NCI-H446 treated with DMSO at 0.1 percent for 48 hours (cell line): ENCODE results near the gene GP1BB.
"Not testable (repeated sequence)": the region's sequence is repeated elsewhere in the genome, so short reads cannot be mapped to it uniquely, and the experiment has no call there.

Source experiments
- DNase-seq: peaks from one replicate; lab custom pipeline; 2025; lab: John Stamatoyannopoulos, UW

The GP1BB gene

DNA sequence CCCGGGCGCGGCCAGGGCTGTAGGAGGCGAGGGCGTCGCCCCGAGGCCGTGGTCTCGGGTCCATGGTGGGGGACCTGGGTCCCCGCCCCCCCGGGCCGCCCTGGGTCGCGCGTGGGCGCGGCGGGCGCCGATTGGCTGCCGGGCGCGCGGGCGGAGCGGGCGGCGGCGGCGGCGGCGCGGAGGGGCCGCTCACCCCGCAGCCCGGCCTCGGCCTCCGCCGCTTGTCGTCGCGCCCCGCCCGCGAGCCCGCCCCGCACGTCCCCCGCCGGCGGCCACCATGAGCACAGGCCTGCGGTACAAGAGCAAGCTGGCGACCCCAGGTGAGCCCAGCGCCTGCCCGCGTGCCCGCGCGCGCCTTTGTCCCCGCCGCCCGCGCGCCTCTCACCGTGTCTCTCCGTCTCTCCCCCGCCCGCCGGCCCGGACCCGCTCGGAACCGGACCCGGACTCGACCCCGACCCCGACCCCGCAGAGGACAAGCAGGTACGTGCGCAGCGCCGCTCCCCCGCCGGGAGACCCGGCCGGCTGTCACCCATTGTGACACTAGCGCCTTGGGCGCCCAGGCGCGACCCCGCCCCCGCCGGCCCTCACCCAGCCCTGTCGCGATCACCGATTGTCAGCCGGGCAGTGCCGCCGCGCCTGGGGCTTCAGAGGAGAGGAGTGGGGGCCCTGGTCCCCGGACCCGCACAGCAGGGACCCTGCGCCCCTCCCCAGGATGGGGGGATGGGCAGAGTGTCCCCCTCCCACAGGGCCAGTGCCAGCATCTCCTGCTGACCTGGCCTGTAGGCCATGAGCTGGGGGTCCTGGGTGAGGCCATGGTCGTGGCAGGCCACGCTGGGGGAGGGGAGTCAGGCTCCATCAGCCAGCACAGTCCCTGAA is 8.8 kb upstream of the GP1BB start, which contains the start of gene SEPTIN5:
Gene SEPTIN5, plus strand, starts transcription at position 192 of the 876 bp plus-strand sequence. Its CDS starts 86 bp downstream, at position 278.
- no peak for DNase-seq

DNA sequence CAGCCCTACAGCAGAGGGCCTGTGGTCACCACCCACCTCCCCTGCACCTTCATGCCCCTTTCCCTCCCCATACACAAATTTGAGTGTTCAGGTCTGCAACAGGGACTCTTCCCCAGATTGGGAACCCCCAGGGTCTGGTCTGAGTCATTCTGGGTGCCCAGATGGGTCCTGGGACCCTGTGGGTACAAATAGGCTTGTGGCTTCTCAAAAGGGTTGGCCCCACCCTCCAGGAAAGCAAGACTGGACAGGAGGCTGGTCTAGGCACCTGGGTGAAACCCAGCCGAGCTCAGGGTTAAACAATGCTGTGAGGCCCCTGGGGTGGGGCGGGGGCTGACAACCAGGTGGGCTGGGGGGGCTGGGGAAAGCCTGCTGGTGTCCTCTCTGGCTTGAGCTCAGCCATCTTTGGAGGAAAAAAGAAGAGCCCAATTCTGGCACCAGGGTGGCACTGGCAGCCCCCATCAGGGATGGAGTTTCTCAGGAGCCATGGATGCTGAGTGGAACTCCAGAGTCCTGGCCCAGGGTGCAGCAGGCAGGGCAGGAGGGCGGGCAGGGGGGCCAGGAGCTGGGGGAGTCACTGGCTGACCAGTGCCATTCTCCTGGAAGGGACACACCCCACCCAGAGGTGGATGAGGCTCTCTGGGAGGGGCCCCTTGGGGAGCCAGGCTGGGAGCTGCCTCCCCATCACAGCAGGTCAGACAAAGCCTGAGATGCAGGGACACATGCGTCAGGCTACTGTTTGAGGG is 8.0 kb upstream of the GP1BB start:
- DNase-seq = no peak

DNA sequence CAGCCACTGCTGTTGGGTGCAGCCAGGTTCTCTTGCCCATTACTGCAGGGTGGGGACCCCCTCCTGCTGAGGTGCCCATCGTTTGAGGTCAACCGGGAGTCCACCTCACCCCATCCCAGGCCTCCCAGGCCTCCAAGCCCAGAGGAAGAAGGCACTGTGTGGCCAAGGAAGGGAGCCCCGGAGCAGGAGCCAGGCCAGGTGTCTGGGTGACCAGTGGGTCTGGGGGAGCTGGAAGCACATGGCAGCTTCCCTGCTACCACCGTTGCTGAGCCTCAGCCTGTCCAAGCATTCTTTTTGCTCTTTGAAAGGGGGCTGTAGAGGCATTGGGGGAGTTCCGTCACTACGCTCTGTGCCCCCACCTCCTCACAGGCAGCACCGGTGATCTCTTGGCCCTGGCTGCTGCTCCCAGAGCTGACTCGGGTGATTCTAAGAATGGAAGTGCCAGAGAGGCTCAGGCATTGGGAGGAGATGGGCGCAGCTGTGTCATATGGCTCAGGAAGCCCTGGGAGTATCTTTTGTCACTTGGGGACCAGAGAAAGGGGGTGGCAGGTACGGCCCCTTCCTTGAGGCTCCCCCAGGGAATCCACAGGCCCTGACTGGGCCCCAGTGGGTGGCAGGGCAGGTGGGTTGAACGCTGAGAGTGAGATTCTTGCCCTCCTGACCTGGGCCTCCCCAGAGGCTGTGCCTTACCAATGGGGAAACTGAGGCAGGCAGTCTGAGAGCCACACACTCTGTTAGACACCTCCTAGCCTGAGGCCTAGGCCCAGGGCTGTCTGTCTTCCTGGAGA is 7.1 kb upstream of the GP1BB start:
- no peak for DNase-seq

DNA sequence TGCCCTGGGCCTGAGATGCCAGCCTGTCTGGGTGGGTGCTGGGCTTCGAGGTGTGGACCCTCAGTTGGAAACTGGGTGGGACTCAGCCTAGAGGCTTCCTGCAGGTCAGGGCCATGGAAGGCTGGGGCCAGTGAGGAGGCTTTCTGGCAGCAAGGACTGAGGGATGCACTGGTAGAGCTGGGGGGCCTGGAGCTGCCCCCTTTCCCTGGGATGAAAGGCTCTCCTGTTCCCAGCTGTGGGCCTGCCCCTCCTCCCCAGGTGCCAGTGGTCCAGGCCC is 6.6 kb upstream of the GP1BB start:
- DNase-seq = no peak

DNA sequence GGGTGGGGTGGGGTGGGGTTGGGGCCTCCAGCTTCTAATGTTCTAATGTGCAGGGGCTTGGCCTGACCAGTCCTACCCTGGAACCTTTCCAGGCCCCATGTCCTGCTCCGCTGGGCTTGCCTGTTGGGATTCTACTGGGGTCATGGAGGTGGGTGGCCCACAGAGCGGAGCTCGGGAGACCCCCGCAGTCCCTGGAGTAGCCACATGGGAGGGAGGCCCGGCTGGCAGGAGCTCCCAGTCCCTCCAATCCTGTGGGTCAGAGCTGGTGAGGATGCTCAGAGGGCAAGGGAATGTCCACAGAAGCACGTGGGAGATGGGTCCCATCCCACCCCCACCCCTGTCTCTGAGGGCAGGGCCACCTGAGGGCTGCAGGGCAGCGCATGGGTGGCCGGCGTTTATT is 6.2 kb upstream of the GP1BB start:
- DNase-seq = no peak

DNA sequence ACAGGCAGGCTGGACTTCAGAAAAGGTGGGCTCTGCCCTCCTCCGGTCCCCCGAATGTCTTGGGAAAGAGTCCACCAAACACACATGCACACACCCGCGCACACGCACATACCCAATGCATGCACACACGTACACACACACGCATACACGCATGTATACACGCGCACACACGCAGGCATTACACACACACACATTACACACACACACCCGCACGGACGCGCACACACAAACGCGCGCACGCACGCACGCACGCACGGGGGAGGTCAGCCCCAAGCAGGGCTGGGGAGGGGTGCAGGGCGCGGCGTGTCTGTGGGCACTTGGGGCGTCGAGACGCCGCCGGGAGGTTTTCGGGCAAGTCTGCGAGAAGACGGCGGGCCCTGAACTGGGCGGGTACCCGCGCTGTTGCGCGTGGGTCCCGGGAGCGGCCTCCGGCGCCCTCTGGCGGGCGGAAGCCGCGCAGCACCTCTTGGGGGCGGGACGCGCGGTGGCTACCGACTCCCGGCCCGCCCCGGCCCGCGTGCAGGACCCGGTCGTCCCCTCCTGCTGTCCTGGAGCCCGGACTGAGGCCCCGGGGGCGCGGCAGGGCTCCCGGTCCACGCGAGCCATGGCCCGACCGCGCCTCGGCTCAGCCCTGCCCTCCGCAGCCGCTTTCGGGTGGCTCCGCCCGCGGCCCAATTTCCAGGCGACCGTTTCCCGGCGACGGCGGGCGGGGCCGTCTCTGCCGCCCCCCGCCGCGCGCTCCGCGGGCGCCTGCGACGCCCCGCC is 5.5 kb upstream of the GP1BB start:
- no peak for DNase-seq

DNA sequence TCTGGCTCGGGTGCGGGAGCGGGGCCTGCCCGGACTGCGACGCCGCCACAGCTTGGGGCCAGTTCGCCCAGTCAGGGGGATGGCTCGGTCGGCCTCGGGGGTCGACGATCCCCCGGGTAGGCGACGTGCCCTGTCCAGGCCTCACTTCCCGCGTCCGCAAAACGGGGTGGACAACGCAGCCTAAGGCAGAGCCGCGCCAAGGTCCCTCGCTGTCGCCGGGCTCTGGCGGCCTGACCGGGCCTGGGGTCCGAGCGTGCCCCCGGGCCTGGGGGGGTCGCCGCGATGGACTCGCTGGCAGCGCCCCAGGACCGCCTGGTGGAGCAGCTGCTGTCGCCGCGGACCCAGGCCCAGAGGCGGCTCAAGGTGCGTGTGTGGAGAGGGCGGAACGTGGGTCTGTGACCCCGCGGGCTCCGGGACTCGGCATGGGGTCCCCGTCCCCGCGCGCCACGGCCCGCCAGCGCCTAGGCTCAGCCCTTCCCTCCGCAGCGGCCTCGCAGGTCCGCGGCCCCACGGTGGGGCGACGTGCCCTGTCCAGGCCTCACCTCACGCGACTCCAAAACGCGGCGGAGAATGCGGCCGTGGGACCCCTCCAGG is 4.8 kb upstream of the GP1BB start:
- DNase-seq = no peak

DNA sequence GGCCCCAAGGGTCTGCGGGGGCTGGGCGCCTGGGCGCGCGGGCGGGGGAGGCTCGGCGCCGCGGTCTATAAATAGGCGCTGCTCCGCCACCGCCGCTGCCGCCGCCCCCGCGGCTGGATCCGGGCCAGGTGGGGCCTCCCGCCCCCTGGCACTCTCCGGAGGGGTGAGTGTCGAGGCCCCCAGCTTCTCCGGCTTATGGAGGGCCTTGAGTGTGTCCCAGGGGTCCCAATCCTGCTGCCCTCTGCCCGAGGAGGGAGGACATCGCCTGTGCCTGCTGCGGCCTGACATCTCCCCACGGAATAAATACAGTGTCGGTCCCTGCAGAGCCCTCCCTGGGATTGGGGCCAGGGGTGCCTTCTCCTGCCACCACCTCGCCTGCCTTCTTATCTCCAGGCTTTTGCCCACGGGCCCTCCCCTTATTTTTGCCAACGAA is 4.3 kb upstream of the GP1BB start:
- DNase-seq = no peak

DNA sequence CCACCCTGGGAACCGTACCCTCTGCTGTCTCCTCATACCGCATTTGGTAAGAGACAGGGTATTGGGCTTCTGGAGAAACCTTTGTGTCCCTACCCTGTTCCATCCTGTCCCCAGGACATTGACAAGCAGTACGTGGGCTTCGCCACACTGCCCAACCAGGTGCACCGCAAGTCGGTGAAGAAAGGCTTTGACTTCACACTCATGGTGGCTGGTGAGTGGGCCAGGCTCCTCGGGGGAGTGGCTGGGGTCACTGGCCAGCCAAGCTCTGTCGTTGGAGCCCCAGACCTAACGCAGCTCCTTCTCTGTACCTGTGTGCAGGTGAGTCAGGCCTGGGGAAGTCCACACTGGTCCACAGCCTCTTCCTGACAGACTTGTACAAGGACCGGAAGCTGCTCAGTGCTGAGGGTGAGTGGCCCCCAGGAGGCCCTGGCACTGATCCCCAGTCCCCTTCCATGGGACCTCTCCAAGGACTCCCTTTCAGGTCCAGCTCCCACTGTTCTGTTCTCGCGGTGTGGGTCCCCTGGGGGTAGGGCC is 3.8 kb upstream of the GP1BB start:
- DNase-seq = no peak

DNA sequence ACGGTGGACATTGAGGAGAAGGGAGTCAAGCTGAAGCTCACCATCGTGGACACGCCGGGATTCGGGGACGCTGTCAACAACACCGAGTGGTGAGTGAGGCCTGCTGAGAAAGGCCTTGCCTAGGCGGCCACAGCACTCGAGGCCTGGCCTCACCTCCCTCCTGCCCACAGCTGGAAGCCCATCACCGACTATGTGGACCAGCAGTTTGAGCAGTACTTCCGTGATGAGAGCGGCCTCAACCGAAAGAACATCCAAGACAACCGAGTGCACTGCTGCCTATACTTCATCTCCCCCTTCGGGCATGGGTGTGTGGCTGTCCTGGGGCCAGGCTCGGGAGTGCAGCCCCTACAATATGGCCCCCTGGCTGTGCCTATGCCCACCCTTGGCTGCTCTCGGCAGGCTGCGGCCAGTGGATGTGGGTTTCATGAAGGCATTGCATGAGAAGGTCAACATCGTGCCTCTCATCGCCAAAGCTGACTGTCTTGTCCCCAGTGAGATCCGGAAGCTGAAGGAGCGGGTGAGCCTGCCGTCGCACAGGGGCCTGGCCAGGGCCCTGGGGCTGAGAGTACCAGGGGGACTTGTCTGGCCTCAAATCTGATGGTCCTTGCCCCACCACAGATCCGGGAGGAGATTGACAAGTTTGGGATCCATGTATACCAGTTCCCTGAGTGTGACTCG is 3.0 kb upstream of the GP1BB start:
- DNase-seq = no peak

DNA sequence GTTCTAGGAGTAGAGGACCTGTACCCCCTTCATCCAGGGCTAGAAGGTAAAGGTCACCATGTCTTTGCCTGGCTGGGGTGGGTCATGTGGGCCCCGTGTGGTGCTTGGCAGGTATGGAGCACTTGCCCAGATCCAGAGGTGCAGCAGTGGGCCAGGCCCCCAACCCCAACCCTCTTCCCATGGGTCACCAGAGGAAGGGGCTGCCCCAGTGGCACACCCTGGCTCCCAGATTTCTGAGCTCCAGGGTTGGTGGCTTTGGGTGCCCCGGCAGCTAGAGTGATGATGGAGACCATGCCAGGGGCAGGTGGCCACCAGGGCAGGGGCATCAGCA is 2.4 kb upstream of the GP1BB start:
- no peak for DNase-seq

DNA sequence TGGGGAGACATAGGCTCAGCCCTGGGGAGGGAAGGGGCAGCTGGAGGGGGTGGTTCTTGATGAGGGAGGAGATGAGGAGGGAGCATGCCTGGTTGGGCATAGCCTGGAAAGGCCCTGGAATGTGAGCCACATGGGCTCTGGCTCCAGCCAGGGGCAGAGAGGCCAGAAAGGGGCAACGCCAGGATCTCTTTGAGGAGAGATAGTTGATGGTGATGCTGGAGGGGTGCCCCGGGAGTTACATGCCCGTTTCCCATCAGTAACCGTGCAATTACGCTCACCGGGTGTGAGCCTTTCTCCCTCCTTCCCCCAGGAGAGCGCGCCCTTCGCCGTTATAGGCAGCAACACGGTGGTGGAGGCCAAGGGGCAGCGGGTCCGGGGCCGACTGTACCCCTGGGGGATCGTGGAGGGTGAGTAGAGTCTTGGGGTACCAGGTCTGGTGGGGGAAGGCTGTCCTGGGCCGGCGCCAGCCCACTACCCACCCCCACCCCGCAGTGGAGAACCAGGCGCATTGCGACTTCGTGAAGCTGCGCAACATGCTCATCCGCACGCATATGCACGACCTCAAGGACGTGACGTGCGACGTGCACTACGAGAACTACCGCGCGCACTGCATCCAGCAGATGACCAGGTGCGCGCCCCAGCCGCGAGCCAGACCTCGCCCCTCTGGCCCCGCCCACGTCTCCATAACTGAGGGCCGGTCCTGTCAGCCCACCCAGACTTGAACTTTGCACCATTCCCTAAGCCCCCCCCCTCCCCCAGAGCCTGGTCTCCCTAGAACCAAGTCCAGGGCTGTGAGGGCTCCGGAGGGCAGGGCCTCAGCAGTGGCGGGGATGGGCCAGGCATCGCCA is 1.8 kb upstream of the GP1BB start:
- no peak for DNase-seq

DNA sequence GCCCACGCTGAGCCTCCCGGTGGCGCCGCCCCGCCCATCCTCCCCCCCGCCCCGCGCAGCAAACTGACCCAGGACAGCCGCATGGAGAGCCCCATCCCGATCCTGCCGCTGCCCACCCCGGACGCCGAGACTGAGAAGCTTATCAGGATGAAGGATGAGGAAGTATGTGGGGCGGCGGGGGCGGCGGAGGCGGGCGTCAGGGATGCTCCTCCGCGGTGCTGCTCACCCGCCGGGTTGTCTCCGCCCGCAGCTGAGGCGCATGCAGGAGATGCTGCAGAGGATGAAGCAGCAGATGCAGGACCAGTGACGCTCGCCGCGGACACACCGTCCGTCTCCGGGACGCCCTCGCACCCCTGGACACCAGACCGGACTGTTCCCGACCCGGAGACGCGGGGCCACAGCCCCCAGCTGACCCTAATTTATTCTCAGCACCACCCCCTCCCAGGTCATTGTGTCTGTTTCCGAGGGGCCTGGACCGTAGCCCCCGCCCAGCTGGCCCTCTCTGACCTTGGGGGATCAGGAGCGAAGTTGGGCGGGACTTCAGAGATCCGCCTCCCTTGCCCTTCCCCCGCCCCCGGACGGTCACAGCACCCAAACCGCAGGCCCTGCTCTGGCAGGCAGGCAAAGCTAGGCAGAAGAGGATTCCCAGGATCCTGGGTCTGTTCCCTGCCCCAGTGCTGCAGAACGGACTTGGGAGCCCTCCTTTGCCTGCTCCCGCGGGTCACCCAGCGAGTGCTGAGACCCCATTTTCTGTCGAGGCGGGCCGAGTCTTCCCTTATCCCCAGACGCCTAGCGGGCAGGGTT is 959 bp upstream of the GP1BB start:
- DNase-seq = no peak

DNA sequence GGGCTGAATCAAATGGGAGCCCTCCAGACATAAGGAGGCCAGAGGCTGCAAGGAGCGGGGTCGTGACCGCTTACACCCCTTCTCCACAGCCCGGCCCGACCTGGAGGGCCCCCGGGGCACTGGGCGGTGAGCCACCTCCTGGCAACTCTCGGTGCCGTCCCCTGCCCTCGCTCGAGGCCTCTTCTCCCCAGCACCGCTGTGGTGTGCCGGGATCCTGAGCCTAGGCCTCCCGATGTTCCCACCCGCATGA is 432 bp upstream of the GP1BB start:
- DNase-seq = no peak

DNA sequence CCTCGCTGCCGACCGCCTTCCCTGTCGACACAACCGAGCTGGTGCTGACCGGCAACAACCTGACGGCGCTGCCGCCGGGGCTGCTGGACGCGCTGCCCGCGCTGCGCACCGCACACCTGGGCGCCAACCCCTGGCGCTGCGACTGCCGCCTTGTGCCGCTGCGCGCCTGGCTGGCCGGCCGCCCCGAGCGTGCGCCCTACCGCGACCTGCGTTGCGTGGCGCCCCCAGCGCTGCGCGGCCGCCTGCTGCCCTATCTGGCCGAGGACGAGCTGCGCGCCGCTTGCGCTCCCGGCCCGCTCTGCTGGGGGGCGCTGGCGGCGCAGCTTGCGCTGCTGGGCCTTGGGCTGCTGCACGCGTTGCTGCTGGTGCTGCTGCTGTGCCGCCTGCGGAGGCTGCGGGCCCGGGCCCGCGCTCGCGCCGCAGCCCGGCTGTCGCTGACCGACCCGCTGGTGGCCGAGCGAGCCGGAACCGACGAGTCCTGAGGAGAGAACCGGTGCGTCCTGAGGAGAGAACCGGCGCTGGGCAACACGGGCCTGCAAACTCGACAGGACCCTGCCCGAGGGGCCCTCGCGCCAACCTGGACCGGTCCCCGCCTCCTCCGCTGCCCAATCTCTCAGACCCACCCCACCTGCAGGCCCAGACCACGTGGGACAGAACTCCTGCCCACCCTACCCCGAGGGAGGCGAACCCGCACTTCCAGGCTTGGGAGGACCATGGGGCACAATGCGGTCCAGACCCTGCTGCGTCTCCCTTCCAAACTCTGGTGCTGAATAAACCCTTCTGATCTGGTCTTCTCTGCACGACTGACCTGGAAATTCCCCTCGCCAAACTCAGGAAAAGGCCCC is 866 bp downstream of the GP1BB start:
- DNase-seq = no peak

DNA sequence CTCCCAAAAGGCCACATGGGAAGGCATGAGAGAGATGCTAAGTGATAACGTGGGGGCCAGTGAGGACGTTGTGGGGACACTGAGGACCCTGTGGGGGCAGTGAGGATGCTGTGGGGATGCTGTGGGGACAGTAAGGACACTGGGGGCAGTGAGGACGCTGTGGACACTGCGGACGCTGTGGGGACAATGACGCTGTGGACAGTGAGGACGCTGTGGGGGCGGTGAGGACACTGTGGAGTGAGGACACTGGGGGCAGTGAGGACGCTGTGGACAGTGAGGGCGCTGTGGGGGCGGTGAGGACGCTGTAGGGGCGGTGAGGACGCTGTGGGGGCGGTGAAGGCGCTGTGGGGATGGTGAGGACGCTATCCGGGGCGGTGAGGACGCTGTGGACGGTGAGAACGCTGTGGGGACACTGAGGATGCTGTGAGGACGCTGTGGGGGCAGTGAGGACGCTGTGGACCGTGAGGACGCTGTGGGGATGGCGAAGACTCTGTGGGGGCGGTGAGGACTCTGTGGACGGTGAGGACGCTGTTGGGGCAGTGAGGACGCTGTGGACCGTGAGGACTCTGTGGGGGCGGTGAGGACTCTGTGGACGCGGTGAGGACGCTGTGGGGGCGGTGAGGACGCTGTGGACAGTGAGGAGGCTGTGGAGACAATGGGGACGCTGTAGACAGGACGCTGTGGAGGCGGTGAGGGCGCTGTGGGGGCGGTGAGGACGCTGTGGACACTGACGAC is 1.8 kb downstream of the GP1BB start:
- DNase-seq = no peak

DNA sequence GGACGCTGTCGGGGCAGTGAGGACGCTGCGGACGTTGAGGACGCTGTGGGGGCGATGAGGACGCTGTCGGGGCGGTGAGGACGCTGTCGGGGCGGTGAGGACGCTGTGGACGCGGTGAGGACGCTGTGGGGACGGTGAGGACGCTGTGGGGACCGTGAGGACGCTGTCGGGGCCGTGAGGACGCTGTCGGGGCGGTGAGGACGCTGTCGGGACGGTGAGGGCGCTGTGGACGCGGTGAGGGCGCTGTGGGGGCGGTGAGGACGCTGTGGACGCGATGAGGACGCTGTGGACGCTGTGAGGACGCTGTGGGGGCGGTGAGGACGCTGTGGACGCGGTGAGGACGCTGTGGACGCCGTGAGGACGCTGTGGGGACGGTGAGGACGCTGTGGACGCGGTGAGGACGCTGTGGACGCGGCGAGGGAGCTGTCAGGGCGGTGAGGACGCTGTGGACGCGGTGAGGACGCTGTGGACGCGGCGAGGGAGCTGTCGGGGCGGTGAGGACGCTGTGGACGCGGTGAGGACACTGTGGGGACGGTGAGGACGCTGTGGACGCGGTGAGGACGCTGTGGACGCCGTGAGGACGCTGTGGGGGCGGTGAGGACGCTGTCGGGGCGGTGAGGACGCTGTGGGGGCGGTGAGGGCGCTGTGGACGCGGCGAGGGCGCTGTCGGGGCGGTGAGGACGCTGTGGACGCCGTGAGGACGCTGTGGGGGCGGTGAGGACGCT is 2.9 kb downstream of the GP1BB start:
- DNase-seq = not testable (repeated sequence)
